WI38 (cell line): ENCODE results near the gene GALNS.

Source experiments
- H3K4me3 ChIP-seq: 2 replicates; pipeline ENCODE4 v1.5.1; 2011; ENCODE audit warnings: low read depth, mild to moderate bottlenecking, control low read depth, low read length
- TF ChIP-seq, protein P1 (sequence below): IDR thresholded peaks from 2 replicates; pipeline ENCODE4 v1.5.1; 2012; ENCODE audit warnings: low read depth, mild to moderate bottlenecking, control low read depth, low read length

The GALNS gene

DNA sequence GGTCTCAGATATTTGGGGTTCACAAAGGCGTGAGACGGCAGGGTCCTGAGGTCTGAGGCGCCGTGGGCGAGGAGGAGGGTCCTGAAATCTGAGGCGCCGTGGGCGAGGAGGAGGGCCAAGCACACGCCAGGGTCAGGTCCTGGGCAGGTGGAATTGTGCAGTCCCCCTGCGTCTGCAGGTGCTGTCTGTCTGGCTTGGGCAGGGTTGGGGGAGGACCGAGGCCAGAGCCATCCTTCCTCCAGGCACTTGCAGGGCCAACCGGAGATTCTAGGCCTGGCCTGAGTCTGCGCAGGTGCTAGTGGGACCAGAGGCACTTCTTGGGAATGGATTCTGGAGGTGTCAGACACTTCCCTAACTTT, 42.6 kb downstream of the GALNS start:
- TF ChIP-seq, protein P1, sequence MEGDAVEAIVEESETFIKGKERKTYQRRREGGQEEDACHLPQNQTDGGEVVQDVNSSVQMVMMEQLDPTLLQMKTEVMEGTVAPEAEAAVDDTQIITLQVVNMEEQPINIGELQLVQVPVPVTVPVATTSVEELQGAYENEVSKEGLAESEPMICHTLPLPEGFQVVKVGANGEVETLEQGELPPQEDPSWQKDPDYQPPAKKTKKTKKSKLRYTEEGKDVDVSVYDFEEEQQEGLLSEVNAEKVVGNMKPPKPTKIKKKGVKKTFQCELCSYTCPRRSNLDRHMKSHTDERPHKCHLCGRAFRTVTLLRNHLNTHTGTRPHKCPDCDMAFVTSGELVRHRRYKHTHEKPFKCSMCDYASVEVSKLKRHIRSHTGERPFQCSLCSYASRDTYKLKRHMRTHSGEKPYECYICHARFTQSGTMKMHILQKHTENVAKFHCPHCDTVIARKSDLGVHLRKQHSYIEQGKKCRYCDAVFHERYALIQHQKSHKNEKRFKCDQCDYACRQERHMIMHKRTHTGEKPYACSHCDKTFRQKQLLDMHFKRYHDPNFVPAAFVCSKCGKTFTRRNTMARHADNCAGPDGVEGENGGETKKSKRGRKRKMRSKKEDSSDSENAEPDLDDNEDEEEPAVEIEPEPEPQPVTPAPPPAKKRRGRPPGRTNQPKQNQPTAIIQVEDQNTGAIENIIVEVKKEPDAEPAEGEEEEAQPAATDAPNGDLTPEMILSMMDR = no peak
- no peak overlapping the region for H3K4me3 ChIP-seq

DNA sequence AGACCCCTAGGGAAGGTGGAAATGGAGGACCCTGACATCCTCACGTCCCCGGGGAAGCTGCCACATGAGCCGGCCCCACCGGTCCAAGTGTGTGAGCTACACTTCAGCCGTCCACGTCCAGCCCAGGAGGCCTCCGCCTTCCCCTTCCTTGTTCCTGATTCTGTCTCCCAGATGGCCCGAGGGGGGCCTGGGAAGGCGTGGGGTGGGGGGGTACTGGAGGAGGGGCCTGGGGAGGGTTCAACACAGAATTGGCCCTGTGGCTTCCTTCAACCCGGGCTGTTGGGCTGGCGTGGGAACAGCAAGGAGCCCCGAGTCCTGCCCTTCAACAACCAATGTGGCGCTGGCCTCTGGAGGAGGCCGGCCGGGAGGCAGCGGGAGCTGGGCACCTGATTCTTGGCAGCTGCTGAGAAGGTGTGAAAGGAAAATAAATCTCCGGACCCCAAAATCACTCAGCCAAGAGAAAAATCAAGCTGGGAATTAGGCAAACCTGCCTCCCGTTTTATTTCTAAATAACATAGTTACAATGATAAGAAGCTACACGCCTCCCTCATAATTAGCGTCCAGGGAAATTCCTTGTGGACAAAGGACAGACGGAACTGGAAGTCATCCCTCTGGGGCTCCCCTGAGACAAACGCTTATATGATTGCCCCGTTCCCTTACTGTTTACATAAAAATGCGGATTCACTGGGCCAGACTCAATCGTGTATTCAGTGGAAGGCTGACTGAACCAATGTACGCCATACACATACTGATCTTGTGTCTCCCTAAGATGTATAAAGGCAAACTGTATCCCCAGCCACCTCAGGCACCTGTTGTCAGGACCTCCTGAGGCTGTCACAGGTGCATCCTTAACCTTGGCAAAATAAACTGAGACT, 43.2 kb downstream of the GALNS start:
- H3K4me3 ChIP-seq = no peak overlapping the region
- TF ChIP-seq, protein P1 = no peak

DNA sequence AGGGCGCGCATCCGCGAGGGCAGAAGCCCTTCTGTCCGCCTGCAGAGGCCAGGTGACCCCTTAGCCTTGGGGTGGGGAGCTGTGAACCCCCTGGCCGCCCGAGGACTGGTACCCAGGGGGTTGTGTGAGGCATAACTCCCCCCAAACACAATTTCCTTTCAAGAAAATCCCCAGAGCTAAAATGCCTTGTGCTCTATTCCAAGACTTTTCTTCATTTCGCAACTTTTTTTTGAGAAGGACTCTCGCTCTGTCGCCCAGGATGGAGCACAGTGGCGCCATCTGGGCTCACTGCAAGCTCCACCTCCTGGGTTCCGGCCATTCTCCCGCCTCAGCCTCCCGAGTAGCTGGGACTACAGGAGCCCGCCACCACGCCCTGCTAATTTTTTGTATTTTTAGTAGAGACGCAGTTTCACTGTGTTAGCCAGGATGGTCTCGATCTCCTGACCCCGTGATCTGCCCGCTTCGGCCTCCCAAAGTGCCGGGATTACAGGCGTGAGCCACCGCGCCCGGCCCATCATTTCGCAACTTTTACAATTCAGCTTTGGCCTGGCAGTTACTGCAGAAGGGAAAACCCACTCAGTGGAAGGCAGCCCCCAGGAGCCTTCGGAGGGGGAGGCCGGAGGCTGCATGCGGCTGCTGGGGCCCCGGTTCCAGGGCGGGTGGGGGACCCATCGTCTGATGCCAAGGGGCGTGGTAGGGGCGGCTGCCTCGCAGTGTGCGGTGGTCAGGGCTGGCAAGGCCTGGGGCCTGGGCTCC, 44.1 kb downstream of the GALNS start:
- H3K4me3 ChIP-seq = peak overlapping the region; percentile 65
- TF ChIP-seq, protein P1 = no peak

DNA sequence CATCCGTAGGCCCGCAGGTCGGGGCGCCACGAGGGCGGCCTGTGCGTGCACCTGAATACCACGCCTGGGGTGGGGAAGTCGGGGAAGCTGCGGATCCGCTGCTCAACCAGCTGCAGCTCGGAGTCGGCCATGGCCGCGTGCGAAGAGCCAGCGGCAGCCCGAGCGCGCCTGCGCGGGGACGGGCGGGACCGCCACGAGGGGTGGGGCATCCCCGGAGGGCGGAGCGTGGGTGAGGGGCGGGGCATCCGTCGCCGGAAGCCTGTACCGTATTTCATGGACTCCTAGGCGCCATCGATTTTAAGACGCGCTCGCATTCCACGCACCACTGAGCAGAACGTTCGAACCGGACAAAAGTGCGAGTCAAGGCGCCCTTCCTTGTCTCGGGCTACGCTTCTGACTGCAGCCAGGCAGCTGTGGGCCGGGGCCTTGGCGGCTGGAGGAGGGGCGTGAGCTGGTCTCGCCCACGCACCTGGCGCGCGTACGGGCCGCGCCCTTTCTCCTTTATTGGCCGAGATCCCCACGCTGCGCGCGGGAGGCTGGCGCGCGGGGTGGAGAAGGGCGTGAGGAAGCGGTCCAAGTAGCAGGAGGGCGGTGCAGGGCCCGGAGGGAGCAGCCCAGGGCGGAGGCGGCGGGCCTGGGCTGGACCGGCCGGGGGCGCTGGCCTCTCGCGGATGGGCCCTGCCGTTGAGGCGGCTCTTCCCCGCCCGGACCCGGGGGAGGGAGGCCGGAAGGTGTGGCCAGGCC, 44.8 kb downstream of the GALNS start, which contains the start of gene APRT:
Gene APRT, minus strand, starts transcription at position 160 of the 744 bp plus-strand sequence. Its CDS starts 29 bp downstream, at position 131.
- TF ChIP-seq, protein P1 = peak; percentile 17; the same call in 1 of the 2 replicates
- peak within 1 kb of the TSS; percentile 65 for H3K4me3 ChIP-seq

DNA sequence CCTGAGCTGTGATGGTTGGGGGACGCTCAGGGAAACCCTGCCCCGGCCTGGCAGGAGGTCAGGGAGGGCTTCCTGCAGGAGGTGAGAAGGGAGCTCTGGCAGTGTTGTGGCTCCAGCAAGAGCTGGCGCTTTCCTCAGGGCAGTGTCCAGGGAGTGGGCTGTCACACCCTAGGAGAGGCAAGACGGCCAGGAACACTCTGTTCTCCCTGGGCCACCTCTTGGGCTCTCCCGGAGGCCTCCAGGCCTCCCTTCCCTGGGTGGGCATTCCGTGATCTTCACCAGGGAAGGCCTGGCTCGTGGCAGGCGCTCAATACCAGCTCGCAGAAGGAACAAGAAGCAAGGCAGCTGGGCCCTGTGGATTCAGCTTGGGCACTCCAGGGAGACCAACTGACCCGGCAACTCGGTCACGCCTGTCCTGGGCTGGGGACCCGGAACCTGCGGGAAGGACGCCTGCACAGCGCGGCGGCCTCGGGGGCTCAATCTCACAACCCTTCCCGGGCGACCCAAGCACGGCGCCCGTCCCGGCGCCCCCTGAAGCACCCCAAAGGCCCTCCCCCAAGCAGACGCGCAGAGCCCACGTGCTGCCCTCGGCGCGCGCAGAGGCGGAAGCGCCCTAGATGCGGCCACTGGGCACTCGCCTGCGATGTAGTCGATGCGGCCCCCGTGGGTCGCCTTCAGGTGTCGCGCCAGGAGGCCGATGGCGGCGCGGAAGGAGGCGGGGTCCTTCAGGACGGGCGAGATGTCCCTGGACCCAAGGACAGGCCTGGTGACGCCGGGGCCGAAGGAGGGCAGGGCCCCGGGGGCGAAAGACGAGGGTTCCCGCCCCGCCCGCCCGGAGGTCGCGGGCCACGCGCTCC, 45.6 kb downstream of the GALNS start:
- TF ChIP-seq, protein P1 = no peak
- H3K4me3 ChIP-seq = peak overlapping the region; percentile 65

DNA sequence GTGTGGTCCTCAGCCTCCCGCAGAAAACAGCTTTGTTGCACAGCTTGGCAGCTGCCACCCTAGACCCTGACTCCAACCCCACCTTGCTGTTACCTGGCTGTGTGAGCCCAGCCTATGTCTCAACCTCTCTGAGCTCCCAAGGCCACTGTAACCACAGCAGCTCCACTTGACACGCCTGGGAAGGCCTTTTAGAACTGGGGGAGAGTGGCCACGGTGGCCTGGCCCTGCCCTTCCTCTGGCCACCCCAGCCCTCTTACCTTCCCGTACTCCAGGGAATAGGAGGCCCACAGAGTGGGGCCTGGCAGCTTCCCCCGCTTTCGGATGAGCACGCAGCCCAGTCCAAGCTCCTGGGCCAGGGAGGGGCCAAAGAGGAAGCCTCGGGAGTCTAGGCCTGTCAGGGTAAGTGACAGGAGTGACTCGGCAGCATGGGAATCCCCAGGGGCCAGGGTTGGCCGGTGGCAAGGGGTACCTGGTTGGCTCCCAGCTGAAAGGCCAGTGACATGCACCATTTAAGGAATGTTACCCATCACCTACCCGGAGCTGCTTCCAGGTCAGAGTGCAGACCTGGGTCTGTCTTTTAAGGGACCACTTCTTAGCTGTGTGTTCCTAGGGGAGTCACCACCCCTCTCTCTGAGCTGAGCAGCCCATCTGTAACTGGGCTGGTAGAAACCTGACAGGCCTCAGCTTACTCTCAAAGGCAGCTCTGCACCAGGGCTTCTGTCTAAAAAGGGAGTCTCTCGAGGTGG, 46.4 kb downstream of the GALNS start:
- TF ChIP-seq, protein P1 = no peak
- H3K4me3 ChIP-seq = peak overlapping the region; percentile 65
